HL-60 (cell line): ENCODE results near the gene ARSD.

Experiments used
- DNase-seq, 2 experiments: peaks; one replicate each; pipeline ENCODE4 v3.0.0-alpha.2; 2010 to 2020; ENCODE audit warnings: low read depth in 1 of 2, low spot score in 1 of 2
- H3K27ac ChIP-seq: fragments of 250-450 bp; sonication (Bioruptor Pico); replicated peaks from 2 replicates; pipeline ENCODE4 v1.5.1; 2020; ENCODE audit warnings: mild to moderate bottlenecking, moderate library complexity
- H3K27me3 ChIP-seq: fragments of 250-450 bp; sonication (Bioruptor Pico); 2 replicates; pipeline ENCODE4 v1.5.1; 2021; ENCODE audit warnings: mild to moderate bottlenecking, moderate library complexity; ENCODE audit not compliant: insufficient read depth, poor library complexity, severe bottlenecking
- H3K4me3 ChIP-seq: replicated peaks from 2 replicates; pipeline ENCODE4 v1.5.1; 2011; ENCODE audit warnings: mild to moderate bottlenecking, control low read depth, low read length; ENCODE audit not compliant: insufficient read depth
- CTCF ChIP-seq: IDR thresholded peaks from one replicate; pipeline ENCODE4 v1.5.1; 2011; ENCODE audit warnings: low read length, control low read depth, inconsistent platforms; ENCODE audit not compliant: insufficient read depth
- GABPA ChIP-seq: IDR thresholded peaks from 2 replicates; pipeline ENCODE4 v1.6.1; 2012; ENCODE audit warnings: low read depth
- POLR2AphosphoS5 ChIP-seq: IDR thresholded peaks from 2 replicates; pipeline ENCODE4 v1.6.1; 2012; ENCODE audit warnings: low read depth
- REST ChIP-seq: IDR thresholded peaks from 2 replicates; pipeline ENCODE4 v1.6.1; 2012; ENCODE audit warnings: low read depth; ENCODE audit not compliant: insufficient replicate concordance
- SPI1 ChIP-seq: IDR thresholded peaks from 2 replicates; pipeline ENCODE4 v1.6.1; 2012; ENCODE audit warnings: low read depth, mild to moderate bottlenecking, borderline replicate concordance

ARSD gene

GRCh38 chrX:2871831-2872230 is 57.3 kb downstream of the ARSD start:
- no peak for DNase-seq
- H3K27me3 ChIP-seq = no peaks in the 10 kb centered on the region
- TF ChIP-seq SPI1 = no peak
- no peak for TF ChIP-seq CTCF
- TF ChIP-seq GABPA = no peak
- no peak for TF ChIP-seq POLR2AphosphoS5
- TF ChIP-seq REST = no peak
- H3K4me3 ChIP-seq = no peak overlapping the region
- no peak overlapping the region for H3K27ac ChIP-seq

DNA sequence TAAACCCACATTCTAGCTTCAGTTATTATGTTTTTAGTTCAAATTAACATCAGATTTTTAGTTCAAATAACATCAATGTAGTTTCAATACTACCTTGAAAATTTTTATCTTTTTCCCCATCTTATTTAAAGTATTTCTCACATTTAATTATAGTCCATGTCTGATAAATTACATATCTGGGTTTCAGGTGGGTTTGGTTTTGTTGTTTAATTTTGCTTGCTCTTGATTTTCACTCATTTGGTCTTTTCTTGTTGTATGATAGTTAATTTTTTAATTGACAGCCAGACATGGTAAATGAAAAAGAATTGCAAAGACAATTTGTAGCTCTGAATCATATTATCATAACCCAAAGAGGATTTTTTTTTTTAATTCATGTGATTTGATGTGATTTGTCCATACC is 58.5 kb downstream of the ARSD start:
- DNase-seq = no peak
- TF ChIP-seq GABPA (no peak), POLR2AphosphoS5 (no peak), REST (no peak), SPI1 (no peak), CTCF (no peak)
- Histone ChIP-seq H3K4me3 (no peak overlapping the region), H3K27ac (no peak overlapping the region), H3K27me3 (no peaks in the 10 kb centered on the region)

DNA sequence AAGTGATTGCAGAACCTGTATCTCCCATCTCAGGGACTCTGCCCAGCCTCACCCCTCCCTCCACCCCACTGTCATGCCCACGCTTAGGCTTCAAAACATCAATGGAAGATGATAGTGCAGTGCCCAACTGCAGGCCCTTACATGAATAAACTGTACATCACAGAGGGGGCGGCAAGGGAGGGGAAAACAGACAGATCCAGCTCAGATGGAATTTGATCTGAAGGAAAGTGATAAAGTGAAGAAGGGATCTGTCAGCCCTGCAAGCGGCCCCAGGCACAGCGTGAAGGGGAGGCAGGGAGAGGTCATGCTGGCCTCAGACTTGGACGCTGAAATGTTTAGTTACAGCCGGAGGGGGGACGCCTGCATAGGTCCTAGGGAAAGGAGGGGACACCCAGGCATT is 61.9 kb downstream of the ARSD start:
- DNase-seq = no peak
- H3K27ac ChIP-seq = no peak overlapping the region
- no peak for TF ChIP-seq REST
- no peak for TF ChIP-seq POLR2AphosphoS5
- TF ChIP-seq GABPA = no peak
- no peak for TF ChIP-seq CTCF
- TF ChIP-seq SPI1 = no peak
- no peaks in the 10 kb centered on the region for H3K27me3 ChIP-seq
- H3K4me3 ChIP-seq = no peak overlapping the region
